Stimulated activated CD4-positive, alpha-beta T cell treated with anti-CD3 and anti-CD28 coated beads, TNF-alpha, amount 100 ng/mL, for 4 hours (primary cell): ENCODE measurements around the gene MMP8.
"Not testable (repeated sequence)": the region's sequence is repeated elsewhere in the genome, so short reads cannot be mapped to it uniquely, and the experiment has no call there.

Experiments
- DNase-seq, 3 experiments: peaks; one replicate each; pipeline ENCODE4 v3.0.0-alpha.2; 2020; ENCODE audit warnings: low read depth in 3 of 3

The MMP8 gene, protein sequence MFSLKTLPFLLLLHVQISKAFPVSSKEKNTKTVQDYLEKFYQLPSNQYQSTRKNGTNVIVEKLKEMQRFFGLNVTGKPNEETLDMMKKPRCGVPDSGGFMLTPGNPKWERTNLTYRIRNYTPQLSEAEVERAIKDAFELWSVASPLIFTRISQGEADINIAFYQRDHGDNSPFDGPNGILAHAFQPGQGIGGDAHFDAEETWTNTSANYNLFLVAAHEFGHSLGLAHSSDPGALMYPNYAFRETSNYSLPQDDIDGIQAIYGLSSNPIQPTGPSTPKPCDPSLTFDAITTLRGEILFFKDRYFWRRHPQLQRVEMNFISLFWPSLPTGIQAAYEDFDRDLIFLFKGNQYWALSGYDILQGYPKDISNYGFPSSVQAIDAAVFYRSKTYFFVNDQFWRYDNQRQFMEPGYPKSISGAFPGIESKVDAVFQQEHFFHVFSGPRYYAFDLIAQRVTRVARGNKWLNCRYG

DNA sequence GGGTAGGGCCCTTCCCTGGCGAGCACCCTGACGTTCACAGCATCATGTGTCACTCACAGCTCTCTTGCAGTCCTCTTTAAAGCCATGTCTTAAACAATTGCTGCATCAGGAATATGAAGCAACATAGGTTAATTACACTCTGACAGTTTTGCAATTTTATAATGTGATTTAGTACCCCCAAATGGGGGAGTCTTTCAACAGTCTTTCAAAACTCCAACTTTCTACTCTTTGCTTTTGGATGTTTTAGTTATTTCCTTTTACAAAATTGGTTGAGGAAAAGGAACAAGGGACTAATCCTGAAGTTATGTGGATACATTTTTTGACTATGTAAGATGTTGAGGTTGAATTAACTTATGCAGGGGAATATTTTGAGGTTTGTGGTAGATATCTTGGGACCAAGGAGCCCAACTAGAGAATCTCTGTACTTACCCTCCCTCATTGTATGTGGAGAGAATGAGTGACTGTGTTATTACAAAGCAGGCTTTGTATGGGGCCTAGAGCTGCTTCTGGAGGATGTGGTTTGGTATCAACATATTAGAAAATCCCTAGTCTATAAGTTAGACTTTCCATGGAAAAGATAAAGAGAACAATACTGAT lies at the start of gene MMP8:
MMP8 (minus strand) TSS at position 51 of the 597 bp plus-strand sequence. CDS start 99 bp downstream, outside the sequence.
- no peak for DNase-seq

DNA sequence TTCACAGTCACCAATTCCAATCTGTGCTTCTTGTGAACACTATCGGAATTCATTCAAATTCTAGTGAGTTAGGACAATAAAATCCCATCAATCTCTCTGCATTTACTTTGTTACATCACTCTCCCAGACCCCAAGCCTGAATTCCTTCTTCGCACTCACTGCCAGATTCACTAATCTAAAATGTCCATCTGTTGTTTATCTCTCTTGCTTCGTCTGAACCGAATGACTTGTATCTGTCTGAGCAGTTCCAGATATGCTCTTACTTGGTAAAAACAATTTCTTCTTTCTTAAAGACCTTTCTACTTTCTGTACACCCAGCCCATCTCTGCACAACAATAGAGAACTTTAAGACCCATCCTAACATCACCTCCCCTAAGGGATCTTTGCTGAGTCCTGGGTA lies 48.6 kb upstream of the MMP8 start:
- DNase-seq = no peak

DNA sequence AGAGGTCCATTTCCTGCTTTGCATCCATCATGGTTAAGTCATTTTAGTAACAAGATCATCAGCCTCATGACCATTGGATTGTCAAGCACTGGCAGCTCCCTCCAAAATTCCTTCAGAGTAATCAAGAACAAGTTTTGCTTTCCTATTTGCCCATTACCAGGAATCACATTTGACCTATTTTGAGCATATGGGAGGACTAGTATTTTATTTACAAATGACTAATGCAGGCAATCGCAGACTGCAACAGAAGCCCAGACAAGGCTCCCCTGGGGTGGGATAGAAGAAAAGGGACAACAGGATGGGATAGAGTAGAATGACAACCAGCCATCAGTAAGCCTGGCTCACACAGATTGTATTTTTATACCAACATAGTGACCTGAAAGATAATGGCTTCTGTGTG lies 46.6 kb upstream of the MMP8 start:
- no peak for DNase-seq

DNA sequence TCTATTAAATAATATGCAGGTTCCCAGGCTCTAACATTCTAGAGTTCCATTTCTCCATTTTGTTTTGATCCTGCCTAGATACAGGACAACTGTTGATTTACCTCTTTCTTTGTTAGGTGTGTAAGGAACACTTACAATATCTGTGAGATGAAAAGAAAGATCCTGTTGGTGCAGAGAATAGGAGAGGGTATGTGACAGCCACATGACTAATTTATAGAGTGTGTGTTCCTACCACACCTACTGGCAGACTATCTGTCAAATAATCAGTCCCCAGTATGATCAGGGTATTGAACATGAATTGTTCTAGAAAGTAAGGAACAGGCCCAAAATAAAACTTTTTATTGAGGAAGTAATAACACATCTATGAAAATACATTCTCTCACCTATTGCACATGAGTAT lies 45.4 kb upstream of the MMP8 start:
- no peak for DNase-seq

DNA sequence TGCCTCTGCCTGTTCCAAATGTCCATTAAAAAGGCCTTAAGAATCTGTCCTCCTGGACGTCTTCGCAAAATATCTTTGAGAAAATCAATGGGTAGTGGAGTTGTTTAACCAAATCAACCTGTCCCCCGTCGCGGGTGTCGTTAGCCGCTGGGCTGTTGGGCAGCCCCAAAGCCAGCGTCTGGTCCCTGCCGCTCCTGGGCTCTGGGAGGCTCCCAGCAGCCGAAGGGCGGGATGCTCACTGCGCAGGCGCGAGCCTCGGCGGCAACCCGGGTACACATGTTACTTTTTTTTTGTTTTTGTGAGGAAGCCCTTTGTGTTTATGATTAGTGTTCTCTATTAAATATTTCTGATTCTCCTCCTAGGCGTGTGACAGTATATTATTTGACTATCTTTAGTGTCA lies 43.0 kb upstream of the MMP8 start:
- DNase-seq = no peak

DNA sequence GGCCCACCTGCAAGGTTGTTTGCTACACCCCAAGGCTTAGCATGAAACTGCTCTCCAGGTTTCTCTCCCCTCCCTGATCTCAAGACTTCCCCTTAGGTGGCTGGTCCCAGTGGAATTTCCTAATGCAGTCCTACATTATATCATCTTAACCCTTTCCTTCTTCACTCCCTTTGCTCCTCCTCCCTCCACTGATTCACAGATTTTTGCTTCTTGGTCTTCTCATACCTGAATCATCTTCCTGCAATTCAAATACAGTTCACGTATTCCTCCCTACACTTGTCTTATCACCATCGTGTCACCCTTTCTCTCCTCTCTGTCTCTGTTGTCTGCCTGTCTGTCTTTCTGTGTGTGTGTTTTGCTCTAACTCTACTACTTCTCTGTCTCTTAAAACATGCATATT lies 38.7 kb upstream of the MMP8 start:
- DNase-seq = no peak

DNA sequence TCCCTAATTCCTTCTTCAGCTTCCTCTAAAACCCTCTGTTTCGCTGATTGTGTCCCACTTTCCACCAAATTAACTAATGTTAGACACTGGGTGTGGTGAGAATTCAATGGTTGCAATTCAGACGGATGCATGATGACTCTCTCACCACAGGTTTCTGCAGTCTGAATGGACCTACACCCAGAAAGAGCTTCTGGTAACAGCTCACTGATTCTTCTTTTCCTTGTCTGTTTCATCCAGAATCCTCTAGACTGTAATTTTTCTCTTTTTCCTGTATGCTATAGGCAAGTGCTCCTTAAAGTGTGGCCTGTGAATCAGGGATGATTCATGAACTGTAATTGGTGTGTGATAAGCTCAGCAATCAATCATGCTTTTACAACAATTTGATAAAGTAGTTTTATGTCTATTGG lies 37.6 kb upstream of the MMP8 start:
- DNase-seq = no peak

DNA sequence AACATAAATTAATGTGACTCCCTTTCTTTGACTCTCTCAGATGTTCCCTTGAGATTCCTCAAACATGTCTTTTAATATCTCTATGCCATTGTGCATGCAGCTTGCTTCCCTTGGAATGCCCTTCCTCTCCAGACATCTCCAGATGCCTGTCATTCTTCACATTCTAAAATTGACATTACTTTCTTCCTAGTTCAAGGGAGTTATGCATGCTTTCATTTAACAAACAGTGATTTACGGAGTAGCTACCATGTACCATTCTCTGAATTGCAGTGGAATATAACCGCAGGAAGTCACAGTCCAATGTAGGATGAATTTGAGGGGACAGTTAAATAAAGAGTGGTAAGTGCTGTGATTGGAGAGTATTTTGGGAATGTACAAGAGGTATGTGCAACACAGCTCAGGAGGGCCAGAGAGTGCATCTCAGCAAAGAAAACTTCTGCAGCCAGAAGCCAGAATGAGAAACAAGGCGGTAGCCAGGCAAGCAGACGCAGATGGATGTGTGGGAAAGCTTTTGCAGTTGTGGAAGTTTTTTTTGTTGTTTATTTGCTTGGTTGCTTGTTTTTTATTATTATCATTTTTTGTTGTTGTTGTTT lies 37.0 kb upstream of the MMP8 start:
- DNase-seq = no peak

DNA sequence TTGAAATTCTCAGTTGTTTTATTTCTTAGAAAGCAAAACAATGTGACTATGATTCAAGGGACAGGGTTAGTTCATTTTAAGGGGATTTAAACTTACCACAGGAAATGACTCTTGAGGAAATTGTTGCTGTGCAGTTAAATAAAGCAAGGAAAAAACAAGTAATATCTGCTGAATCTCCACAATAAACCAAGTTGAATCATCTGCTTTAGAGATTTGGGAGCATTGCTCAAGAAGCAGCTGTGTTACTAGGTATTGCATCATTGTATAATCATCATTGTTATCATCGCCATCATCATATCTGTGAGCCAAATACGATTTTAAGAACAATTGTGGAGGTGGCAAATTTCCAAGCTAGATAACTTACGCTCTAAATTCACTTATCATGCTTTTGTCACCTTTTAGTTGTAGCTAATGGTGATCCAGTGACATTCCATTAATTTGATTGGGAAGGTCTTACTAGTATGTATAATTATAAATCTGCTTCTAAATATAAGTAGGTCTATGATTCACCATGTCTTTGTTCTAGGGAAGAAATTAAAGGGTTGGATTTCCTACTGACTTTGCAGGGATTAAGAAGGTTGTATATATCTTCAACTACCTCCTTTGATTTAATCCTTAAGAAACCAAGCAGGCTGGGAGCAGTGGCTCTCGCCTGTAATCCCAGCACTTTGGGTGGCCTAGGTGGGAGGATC lies 35.7 kb upstream of the MMP8 start:
- no peak for DNase-seq

DNA sequence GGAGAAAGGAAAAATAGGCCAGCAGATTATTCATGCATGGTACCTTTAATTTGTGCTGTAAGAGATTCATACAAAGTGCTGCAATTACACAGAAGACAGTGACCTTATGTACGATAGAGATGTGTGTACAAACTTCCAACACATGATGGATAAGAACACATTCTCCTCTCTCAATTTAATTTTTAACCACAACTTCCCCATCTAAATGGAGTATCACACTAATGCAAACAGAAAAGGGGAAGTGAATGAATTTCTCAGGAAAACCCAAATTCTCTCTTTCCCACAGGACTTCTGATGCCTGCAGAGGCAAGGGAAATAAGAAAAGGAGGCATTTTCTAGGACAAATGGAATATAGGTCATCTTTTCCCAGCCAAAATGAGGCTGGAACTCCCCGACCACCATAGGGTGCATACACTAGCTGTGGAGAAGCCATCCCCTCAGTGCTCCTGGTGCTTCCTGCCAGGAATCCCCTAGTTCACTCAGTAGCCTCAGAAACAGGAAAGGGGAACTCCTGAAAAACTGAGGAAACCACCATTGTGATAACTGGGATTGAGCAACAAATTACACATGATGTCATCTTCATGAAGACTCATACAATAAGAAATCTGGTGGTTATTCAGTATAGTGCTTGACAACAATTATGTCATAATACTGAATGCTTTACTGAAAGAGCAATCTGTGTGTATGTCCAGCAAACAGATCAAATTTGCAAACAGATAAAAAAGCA lies 33.2 kb upstream of the MMP8 start:
- DNase-seq = no peak

DNA sequence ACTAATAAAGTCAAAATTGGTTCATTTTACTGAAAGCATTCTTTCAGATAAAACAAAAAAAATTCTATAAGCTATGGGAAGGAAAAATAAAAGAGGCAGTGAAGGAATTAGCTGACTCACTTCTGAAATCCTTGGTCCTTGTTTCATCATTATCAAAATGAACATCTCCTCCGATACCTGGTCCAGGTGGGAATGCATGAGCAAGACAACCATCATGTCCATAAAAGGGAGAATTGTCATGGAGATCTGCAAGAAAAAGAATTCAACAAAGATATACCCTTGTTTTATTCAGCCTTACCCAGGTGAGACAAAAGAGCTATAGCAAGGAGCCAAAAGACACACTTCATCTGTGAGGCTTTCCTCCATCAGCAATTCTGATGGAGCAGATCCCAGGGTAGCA lies 28.5 kb upstream of the MMP8 start:
- DNase-seq = no peak

DNA sequence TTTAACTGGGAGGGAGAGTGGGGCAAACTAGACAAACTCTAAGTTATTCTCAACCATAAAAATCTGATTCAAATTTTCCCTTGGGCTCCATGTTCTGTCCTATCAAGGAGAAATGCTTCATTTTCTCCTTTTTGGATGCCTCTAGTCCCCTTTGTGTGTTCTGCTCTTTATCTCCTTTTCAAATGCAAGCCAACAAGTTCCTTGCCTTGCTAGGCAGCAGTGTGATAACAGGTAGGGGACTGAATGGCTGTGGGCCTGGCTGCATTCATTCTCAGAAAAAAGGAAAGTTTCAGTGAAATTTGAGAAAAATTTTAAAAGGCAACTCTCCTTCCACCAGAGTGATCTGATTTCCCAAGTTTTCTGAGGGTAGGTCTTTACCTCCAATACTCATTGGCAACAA lies 26.9 kb upstream of the MMP8 start:
- no peak for DNase-seq

DNA sequence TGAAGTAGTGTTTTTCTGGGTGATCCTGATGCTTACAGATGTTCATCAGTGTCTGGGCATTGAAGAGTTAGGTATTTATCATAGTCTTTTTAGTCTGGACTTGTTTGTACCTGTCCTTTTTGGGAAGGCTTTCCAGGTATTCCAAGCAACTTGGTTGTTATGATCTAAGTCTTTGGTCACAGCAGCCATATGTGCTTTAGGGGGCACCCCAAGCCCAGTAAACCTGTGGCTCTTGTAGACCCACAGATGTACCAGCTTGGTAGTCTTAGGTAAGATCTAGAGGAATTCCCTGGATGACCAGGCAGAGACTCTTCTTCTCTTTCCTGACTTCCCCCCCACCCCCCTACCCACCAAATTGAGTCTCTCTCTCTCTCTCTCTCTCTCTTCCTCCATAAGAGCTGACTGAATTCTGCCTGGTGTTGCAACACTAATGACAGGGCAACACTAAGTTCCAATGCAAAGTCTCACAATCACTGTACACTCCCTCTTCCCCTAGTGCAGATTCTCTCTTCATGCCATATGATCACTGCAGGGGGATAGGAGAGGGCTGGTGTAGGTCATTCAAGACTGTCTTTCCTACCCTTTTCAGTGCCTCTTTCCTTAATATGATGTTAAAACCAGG lies 24.5 kb upstream of the MMP8 start:
- no peak for DNase-seq

DNA sequence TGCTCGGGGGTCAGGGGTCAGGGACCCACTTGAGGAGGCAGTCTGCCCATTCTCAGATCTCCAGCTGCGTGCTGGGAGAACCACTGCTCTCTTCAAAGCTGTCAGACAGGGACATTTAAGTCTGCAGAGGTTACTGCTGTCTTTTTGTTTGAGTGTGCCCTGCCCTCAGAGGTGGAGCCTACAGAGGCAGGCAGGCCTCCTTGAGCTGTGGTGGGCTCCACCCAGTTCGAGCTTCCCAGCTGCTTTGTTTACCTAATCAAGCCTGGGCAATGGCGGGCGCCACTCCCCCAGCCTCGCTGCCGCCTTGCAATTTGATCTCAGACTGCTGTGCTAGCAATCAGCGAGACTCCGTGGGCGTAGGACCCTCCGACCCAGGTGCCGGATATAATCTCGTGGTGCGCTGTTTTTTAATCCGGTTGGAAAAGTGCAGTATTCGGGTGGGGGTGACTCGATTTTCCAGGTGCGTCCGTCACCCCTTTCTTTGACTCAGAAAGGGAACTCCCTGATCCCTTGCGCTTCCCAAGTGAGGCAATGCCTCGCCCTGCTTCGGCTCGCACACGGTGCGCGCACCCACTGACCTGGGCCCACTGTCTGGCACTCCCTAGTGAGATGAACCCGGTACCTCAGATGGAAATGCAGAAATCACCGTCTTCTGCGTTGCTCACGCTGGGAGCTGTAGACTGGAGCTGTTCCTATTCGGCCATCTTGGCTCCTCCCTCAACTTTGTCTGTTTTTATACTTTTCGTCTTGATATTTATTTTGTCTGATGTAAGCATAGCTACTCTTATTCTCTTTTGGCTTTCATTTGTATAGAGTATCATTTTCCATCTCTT lies 22.2 kb upstream of the MMP8 start:
- not testable (repeated sequence) for DNase-seq

DNA sequence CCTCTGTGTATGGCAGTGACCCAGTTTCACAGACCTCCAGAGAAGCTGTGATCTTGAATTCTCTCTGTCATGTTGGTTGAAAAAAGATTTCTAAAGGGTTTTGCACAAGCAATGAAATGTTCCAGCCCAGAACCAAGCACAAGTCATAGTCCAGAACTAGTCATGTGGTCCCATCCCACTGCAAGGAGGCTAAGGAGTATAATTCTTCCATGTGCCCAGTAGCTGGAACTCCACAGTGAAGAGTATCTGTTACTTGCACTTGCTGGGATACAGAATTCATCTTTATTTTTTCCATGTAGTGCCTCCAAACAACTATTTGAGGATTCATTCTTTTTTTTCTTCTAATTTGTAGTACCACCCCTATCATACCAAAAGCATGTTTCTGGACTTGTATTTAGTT lies 9.9 kb upstream of the MMP8 start:
- no peak for DNase-seq

DNA sequence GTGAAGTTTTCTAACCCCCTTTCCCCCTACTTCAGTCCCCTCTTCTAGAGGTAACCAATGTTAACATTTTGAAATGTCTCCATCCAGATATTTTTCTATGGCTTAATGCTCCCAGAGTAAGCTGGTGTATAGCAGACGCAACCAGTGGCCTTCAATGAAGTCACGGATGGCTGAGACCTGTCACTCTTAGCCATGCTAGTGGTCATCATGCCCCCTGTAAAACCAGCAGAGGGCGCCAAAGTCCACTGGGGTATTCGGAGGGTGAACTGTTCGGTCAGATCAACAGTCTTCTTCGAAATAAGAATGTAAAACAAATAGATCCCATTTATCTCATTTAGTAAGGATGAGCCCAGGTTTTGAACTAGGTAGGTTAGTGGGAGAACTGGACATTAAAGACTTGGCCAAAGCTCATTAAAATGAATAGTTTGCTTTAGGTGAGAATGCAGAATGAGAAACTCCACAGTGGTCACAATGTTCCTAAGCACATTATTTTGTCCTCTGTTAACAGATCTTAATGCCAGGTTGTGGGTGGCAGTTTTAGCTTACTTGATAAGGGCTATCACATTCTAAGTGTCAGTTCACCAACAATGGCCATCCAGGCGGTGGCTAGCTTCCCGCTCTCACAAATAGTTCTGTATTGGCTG lies 8.6 kb upstream of the MMP8 start:
- DNase-seq = no peak

DNA sequence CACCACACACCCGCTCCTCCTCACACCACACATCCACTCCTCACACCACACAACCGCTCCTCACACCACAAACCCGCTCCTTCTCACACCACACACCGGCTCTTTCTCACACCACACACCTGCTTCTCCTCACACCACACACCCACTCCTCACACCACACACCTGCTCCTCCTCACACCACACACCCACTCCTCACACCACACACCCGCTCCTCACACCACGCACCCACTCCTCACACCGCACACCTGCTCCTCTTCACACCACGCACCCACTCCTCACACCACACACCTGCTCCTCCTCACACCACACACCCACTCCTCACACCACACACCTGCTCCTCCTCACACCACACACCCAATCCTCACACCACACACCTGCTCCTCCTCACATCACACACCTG lies 6.2 kb upstream of the MMP8 start:
- DNase-seq = not testable (repeated sequence)

DNA sequence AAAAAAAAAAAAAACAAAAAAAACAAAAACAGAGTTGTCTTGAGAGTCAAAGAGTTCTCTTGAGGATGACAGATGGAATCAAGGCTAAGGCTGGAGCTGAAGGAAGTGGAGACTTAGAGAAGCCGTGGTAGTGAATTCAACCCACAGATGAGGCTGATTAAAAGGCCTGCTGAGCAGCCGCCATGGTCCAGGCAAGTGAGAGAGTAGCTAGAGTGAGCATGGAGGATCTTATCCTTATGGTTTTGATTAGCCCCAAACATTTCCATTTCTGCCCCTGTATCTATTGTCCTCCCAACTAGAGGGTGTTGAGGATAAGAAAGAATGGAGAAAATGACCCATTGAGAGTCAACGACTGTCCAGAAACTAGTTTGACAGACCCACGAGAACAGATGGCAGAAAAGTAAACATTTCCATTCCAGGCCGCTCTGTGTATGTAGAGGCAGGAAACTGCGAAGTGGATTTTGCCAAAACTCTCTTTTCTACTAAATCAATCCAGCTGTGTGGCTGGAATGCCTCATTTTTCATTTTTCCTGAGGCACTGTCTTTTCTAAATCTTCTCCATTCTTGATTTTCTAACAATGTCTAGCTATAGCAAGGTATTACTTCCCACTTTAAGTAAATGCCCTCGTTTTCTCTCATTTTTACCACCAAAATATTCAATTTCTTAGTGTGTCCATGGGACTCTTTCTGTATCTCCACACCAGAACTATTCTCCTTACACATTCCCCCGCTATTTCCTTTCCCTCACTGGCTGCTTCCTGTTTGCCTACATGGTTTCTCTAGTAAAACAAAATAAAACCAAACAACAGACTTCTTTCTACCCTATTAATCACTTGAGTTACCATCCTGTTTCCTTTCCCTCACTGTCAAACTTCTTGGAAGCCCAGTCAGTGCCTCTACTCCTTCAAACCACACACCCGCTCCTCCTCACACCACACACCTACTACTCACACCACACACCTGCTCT lies 5.4 kb upstream of the MMP8 start:
- no peak for DNase-seq

DNA sequence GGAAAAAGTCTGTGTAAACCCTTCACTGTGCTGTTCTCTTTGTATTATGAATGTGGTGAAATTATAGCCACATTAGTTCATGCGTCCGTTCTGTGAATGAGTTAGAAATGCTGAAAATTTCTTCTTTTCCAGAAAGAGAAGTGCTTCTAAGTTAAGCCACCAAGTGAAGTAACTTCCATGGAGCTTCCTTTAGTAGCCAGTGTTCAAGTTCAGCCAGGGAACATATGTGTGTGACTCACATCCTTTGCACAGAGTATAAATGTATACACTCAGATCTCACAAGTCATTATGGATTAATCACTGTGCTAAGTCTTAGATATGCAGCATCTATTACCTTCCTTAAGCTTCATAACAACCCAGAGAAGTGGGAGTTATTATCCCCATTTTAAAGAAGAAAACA lies 3.1 kb upstream of the MMP8 start:
- DNase-seq = no peak
